22Rv1 (cell line): ENCODE data around the gene PPARD.

Experiments used
- ZFX ChIP-seq: fragments of 450-650 bp; IDR thresholded peaks from 2 replicates; pipeline ENCODE4 v1.6.1; 2017; ENCODE audit warnings: antibody characterized with exemption, borderline replicate concordance
- TF ChIP-seq, protein P1 (sequence below): fragments of 450-650 bp; IDR thresholded peaks from 2 replicates; pipeline ENCODE4 v1.5.1; 2017; ENCODE audit warnings: mild to moderate bottlenecking

DNA sequence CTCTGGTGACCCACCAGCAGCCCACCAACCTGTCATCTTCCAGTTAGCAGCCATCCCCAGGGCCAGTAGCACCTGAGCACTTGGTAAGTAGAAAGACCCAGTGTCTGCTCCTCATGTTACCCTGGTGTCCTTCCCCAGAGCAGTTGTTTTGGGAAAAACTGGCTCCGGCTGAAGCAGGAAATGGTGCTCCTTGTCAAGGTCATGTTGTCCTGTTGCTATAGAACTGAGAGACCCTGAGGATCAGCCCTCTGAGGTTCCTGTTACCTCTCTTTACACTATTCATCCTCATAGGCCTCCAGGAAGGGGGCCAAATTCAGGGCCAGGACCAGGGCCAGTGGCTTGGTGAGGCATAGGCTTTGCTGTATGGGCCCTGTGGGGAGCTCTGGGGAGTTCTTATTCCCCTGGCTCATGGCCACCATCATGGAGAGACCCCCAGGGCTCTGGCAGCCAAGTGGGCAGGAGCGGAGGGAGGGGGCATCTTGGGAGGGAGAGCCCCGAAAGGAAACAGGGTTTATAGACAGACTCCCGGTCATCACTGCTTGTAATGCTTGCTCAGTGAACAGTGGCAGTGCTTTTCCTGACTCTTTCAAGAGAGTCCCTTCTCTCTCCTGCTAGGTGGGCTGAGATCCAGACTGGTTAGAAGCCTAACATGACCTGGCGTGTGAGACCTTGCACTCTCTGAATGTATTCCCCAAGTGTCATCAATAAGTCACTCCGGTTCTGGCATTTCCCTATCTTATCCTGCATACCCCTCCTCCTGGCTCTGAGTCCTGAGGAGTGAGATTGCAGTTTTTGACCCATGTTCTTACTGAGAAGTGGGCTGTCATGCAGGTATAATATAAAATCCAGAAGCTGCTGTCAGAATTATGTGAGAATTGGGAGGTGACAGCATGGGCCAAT, 50.7 kb downstream of the PPARD start:
- TF ChIP-seq, protein P1, sequence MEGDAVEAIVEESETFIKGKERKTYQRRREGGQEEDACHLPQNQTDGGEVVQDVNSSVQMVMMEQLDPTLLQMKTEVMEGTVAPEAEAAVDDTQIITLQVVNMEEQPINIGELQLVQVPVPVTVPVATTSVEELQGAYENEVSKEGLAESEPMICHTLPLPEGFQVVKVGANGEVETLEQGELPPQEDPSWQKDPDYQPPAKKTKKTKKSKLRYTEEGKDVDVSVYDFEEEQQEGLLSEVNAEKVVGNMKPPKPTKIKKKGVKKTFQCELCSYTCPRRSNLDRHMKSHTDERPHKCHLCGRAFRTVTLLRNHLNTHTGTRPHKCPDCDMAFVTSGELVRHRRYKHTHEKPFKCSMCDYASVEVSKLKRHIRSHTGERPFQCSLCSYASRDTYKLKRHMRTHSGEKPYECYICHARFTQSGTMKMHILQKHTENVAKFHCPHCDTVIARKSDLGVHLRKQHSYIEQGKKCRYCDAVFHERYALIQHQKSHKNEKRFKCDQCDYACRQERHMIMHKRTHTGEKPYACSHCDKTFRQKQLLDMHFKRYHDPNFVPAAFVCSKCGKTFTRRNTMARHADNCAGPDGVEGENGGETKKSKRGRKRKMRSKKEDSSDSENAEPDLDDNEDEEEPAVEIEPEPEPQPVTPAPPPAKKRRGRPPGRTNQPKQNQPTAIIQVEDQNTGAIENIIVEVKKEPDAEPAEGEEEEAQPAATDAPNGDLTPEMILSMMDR: no peak
- no peak for TF ChIP-seq ZFX
